HG02973 (cell line): ENCODE results near the gene JUNB.
"Not testable (repeated sequence)": the region's sequence is repeated elsewhere in the genome, so short reads cannot be mapped to it uniquely, and the experiment has no call there.

ENCODE experiments used
- ATAC-seq: cut with Tn5 transposase; IDR thresholded peaks from one replicate; pipeline ENCODE4 v1.9.1; 2021; ENCODE audit warnings: moderate library complexity; ENCODE audit not compliant: unreplicated experiment

JUNB gene

GRCh38 chr19:12802267-12803106 lies 11.2 kb downstream of the JUNB start:
- no peak for ATAC-seq

DNA sequence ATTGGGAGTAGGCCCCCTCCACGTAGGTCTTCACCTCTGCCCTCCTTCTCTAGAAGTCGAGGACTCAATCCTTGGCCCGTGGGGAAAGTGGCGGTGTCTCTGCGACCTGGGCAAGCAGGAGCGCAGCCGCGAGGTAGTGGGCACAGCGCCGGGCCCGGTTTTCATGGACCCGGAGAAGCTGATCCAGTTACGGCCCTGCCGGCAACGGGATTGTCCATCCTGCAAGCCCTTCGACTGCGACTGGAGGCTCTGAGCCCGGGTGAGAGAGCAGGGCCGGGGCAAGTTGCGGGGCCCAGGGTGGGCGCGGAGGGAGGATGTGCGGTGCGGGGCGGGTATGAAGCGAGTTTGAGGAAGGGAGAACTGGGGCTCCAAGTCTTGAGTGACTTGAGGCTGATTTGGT lies 12.8 kb downstream of the JUNB start:
- ATAC-seq, result no peak

- peak; percentile 76 for ATAC-seq
These were observed 15.2 kb downstream of the JUNB start, which contains the start of gene RNASEH2A for GRCh38 chr19:12806242-12807081. Gene RNASEH2A, plus strand, starts transcription at chr19:12806584. Its CDS starts 90 bp downstream, at chr19:12806674.

DNA sequence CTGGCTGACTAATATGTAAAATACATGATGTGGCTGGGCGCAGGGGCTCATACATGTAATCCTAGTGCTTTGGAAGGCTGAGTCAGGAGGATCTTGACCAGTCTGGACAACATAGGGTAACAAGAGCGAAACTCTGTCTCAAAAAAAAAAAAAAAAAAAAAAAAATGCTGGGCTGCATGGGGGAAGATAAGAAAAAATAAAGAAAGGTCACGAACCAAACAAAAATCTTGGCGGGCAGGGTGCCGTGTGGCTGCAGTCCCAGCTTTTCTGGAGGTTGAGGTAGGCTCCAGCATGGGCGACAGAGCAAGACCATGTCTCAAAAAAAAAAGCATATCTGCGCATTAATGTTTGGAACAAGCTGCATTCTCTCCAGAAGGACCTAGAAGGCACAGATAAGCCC lies 23.8 kb downstream of the JUNB start:
- ATAC-seq, result no peak

GRCh38 chr19:12817188-12817587 lies 25.9 kb downstream of the JUNB start:
- ATAC-seq, result not testable (repeated sequence)

GRCh38 chr19:12817810-12818209 lies 26.5 kb downstream of the JUNB start:
- not testable (repeated sequence) for ATAC-seq

GRCh38 chr19:12821761-12822160 lies 30.5 kb downstream of the JUNB start:
- no peak for ATAC-seq

DNA sequence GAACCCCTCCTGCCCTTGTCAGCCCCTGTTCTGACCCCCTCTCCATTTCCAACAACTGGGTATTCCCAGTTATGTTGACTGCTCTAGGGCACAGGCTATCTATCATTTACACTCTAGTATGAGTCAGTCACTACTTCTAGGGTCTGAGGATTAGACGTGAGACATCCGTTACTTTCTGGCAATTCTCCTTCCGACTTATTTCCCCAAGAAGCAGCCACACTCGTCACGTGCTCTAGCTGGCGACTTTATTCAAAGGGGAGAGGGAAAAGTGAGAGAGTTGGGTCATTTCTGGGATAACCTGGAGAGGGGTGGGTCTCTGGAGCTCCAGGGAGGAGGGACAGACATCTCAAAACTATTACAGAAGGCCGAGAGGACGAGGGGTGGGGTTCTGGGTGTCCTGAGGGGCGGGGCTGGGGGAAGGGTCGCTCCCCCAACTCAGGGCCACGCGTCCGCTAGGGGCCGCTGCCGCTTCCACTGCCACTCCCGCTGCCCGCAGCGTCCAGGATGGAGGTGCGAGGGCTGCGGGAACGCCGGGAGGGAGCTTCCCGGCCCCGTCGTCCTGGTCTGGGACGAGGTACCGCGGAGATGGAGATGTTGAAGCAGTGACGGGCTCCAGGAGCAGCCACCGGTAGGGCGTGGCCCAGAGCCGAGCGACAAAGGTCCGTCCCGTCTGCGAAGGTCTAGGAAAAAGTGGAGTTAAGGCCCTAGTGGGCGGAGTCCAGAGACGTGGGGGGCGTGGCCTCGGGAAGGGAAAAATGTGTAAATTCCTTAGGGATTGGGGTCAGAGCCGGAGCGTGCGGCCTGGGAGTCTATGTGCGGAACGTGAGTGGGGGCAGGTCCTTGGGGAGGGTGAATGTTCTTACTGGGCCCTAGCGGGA lies 34.2 kb downstream of the JUNB start:
- ATAC-seq, result no peak

DNA sequence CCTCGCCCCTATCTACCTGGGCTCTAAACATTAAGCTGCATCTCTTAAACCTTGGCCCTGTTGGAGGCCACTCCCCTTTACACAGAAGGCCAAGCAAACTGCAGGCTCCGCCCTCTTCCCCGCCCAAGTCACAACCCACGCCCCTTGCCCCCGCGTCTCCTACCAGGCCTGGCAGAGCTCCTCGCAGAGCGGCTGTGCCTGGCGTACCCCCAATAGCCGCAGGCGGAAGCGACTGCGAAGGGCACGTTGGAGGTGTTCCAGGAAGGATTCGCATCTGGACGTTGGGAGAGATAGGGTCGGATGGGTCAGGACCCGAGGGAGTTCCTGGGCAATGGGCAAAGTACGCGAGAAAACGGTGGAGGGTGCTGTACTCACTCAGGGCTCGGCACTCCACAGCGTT lies 37.2 kb downstream of the JUNB start:
- ATAC-seq, result no peak

DNA sequence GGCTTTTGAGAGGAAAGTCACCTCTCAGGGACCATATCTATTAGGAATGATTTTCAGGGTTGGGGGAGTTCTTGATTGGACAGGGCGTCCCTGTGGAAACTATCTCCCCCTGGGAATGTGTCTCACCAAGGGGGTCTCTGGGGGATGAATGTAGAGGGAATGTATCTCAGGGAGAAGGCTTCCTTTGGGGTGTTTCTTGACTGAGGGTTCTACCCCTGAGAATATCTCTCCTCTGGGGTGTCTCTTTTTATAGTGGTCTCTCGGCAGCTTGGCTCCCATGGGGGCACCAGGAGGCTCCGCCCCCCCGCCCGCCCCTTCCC lies 42.1 kb downstream of the JUNB start:
- no peak for ATAC-seq

DNA sequence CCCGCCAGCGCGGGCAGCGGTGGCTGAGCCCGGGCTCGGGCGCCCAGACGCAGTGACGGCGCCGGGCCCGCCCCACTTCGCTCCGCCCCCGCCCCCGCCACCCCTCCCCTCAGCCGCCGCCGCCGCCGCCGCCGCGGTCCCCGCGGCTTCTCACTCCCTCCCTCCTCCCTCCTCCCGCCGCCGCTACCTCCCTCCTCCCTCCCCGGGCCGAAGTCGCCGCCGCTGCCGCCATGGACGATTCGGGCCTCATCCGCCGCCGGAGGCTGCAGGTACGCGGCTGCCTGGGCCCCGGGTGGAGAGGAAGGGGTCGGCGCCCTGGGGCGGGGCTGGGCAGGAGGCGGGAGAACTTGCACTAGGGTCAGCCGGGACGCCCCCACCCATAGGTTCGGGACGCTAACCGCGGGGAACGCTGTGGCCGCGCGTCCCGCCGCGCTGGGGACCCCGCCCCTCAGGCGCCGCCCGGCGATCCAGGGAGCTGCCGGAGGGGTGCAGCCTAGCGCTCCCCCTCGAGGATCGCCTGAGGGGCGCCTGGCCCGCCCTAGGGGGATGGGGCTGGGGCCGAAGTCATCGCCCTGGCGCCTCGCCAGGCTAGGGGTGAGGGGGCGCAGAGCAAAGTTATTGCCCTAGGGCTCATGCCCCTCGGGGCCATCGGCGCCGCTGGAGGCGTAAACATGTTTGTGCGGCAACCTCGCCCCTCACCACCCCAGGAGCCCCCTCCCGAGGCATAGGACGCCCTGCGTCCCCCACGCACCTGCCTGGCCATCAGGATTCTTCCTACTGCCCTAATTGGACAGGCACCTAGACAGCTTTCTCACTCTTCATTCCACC lies 42.7 kb downstream of the JUNB start:
- ATAC-seq, result no peak

DNA sequence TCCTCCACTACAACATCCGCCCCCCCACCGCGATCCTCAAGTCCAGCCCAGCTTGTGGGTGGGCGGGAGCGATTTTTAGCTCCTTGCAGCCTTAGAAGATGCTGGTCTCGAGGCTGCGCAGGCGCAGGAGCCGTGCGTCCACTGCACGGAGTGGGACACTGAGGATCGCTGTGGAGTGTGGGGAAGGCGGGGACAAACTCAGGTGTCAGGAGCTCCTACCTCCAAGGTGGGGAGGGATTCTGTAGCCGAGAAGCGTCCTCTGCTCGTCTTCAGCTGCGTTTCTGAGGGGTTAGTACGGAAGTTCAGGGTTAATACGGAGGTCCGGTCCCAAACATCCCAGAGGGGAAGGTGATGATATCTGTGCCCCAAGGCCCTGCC lies 43.3 kb downstream of the JUNB start, which contains the start of gene RTBDN:
Gene RTBDN (minus strand): TSS at position 14 of the 378 bp plus-strand sequence. CDS start 4,600 bp downstream, outside the sequence.
- ATAC-seq, result no peak

DNA sequence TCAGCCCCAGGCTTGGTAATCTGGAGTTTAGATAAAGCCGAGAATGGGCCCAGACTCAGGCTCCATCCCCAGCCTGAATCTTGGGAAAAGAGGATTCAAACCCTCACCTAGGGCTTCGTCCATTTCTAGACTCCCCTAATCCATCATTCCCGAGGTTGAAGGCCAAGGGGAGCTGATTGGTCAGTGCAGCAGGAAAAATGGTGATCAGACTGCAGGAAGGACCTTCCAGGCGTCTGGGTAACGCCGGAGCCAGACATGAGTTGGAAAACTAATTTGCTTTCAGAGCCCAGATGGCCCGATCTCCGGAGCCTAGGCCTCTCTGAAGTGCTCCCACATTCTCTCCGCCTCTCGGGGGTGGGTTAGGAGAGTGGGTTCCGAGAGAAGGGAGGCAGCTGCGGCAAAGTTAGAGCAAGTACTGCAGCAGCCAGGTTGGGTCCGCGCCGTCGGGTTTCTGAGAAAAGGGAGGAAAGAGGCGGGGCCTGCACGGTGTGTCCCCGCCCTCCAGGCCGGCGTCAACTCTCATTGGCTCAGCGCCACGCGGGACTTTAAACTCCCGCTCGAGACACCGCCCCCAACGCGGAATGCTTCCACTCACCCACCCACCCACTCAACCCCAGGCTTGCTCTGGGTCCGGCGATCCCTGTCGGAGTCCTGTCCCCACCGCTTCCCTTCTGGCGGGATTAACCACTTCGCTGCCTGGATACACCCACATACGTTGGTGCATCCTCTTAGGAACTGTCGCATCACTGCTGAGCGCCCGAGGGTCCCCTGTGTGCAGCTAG lies 43.9 kb downstream of the JUNB start:
- ATAC-seq, result no peak

DNA sequence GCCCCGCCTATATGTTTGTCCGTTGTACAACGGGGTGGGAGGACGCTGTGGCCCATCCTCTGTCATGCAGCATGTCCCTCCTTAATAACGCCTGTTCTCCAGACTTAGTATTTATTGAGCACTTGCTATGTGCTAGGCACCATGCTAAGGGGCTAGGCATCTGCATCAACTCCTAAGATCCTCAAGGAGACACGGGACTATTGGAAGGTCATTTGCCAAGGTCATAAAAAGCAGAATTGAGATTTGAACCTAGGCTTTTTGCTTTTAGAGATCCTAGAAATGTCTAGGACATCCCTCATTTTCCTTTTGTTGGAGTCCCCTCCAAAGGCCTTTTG lies 45.2 kb downstream of the JUNB start:
- ATAC-seq, result no peak

- ATAC-seq, result no peak
These were observed 45.9 kb downstream of the JUNB start for GRCh38 chr19:12837225-12837624.

- ATAC-seq, result no peak
These were observed 47.0 kb downstream of the JUNB start, which contains the start of gene MAST1 for GRCh38 chr19:12838182-12838885. Gene MAST1, plus strand, starts transcription at chr19:12838515. Its CDS starts 58 bp downstream, at chr19:12838573.

- no peak for ATAC-seq
These were observed 47.8 kb downstream of the JUNB start for GRCh38 chr19:12838886-12839756.
